ENCODE measurements around the gene SLC9A8.

SLC9A8 gene

DNA sequence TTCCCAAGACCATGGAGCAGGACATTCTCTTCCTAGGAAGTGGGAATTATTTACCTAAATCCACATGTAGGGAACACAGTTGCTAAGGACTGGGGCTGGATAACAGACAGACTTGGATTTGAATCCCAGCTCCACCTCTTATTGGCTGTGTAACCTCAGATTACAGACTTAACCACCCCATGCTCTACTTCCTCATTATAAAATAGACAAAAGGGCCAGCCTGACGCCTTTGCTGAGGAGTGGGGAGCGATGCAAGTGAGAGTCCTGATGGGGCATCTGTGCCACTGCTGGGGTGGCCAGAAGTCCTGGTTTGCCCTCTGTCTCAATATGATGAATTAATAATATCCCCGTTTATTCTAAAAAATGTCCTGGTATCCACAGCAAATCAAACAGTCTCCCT is 55.9 kb downstream of the SLC9A8 start:
- Histone ChIP-seq H3K27ac (ENCODE audit: low read length) (no peak overlapping the region), H4K20me1 (ENCODE audit: insufficient read depth, low read length) (no peaks in the 10 kb centered on the region), H3K4me3 (ENCODE audit: low read length) (no peak overlapping the region), H3K4me1 (ENCODE audit: low read length) (no peaks in the 10 kb centered on the region), H3K4me2 (ENCODE audit: low read depth, low read length) (no peak overlapping the region), H2AFZ (ENCODE audit: low read length) (no peak overlapping the region), H3K9me3 (replicated peaks; ENCODE audit: insufficient read depth, low read length) (no peaks in the 10 kb centered on the region), H3K9ac (ENCODE audit: low read length) (no peak overlapping the region), H3K27me3 (replicated peaks; ENCODE audit: insufficient read depth, low read length) (no peaks in the 10 kb centered on the region), H3K36me3 (replicated peaks; ENCODE audit: insufficient read depth, low read length) (no peaks in the 10 kb centered on the region), H3K9me2 (replicated peaks; ENCODE audit: insufficient read depth, low read length) (no peaks in the 10 kb centered on the region), H3F3A (ENCODE audit: insufficient read depth, low read length) (no peaks in the 10 kb centered on the region), H3K79me2 (ENCODE audit: low read length) (no peaks in the 10 kb centered on the region)
- TF ChIP-seq EZH2phosphoT487 (IDR thresholded peaks at IDR 0.05; ENCODE audit: low read length): no peak
- TF ChIP-seq, protein P1, sequence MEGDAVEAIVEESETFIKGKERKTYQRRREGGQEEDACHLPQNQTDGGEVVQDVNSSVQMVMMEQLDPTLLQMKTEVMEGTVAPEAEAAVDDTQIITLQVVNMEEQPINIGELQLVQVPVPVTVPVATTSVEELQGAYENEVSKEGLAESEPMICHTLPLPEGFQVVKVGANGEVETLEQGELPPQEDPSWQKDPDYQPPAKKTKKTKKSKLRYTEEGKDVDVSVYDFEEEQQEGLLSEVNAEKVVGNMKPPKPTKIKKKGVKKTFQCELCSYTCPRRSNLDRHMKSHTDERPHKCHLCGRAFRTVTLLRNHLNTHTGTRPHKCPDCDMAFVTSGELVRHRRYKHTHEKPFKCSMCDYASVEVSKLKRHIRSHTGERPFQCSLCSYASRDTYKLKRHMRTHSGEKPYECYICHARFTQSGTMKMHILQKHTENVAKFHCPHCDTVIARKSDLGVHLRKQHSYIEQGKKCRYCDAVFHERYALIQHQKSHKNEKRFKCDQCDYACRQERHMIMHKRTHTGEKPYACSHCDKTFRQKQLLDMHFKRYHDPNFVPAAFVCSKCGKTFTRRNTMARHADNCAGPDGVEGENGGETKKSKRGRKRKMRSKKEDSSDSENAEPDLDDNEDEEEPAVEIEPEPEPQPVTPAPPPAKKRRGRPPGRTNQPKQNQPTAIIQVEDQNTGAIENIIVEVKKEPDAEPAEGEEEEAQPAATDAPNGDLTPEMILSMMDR (IDR thresholded peaks at IDR 0.05; ENCODE audit: low read length): no peak
- TF ChIP-seq EZH2 (optimal IDR thresholded peaks at IDR 0.05; ENCODE audit: low read depth, low read length): no peak
- DNase-seq: no peak

DNA sequence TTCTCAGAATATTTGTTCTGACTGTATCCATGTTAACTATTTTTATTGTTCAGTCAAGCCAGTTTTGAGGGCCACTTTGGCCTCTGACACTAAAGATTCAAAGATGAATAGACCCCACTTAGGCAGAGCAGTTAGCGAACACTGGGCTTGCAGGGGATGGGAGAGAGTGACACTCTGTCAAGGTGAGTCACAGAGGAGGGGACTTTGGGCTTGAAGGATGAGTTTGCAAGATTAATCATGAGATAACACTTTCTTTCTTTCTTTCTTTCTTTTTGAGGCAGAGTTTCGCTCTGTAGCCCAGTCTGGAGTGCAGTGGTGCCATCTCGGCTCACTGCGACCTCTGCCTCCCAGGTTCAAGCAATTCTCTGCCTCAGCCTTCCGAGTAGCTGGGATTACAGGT is 56.3 kb downstream of the SLC9A8 start:
- H3K79me2 ChIP-seq (ENCODE audit: low read length): no peaks in the 10 kb centered on the region
- H2AFZ ChIP-seq (ENCODE audit: low read length): no peak overlapping the region
- no peak overlapping the region for H3K9ac ChIP-seq (ENCODE audit: low read length)
- no peaks in the 10 kb centered on the region for H3K36me3 ChIP-seq (replicated peaks; ENCODE audit: insufficient read depth, low read length)
- DNase-seq: no peak
- TF ChIP-seq EZH2 (optimal IDR thresholded peaks at IDR 0.05; ENCODE audit: low read depth, low read length) (no peak), EZH2phosphoT487 (IDR thresholded peaks at IDR 0.05; ENCODE audit: low read length) (no peak)
- TF ChIP-seq, protein P1 (IDR thresholded peaks at IDR 0.05; ENCODE audit: low read length): no peak
- no peaks in the 10 kb centered on the region for H3K27me3 ChIP-seq (replicated peaks; ENCODE audit: insufficient read depth, low read length)
- no peaks in the 10 kb centered on the region for H3K9me3 ChIP-seq (replicated peaks; ENCODE audit: insufficient read depth, low read length)
- no peaks in the 10 kb centered on the region for H3K4me1 ChIP-seq (ENCODE audit: low read length)
- H3K9me2 ChIP-seq (replicated peaks; ENCODE audit: insufficient read depth, low read length): no peaks in the 10 kb centered on the region
- no peak overlapping the region for H3K4me2 ChIP-seq (ENCODE audit: low read depth, low read length)
- no peaks in the 10 kb centered on the region for H4K20me1 ChIP-seq (ENCODE audit: insufficient read depth, low read length)
- H3K4me3 ChIP-seq (ENCODE audit: low read length): no peak overlapping the region
- no peaks in the 10 kb centered on the region for H3F3A ChIP-seq (ENCODE audit: insufficient read depth, low read length)
- H3K27ac ChIP-seq (ENCODE audit: low read length): no peak overlapping the region

DNA sequence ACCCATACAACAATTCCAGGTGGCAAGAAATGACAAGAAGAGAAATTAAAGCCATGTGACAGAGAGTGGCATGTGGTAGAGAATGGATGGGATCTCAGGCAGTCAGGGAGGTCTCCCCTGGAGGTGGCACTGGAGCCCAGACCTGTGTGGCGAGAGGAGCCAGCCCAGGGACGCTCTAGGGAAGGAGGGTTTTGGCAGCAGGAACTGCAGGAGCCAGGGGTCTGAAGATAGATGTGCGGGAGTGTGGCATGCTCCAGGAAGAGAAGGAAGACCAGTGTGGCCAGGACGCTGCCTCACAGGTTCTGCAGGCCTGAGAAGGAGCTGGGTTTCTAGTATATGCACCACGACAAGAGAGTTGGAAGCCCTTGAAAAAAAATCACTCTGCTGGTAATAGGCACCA is 57.6 kb downstream of the SLC9A8 start:
- Histone ChIP-seq H3K9me2 (replicated peaks; ENCODE audit: insufficient read depth, low read length) (no peaks in the 10 kb centered on the region), H3K79me2 (ENCODE audit: low read length) (no peaks in the 10 kb centered on the region), H3K9ac (ENCODE audit: low read length) (no peak overlapping the region), H4K20me1 (ENCODE audit: insufficient read depth, low read length) (no peaks in the 10 kb centered on the region), H3K4me1 (ENCODE audit: low read length) (no peaks in the 10 kb centered on the region), H3K9me3 (replicated peaks; ENCODE audit: insufficient read depth, low read length) (no peaks in the 10 kb centered on the region), H2AFZ (ENCODE audit: low read length) (no peak overlapping the region), H3F3A (ENCODE audit: insufficient read depth, low read length) (no peaks in the 10 kb centered on the region), H3K4me3 (ENCODE audit: low read length) (no peak overlapping the region), H3K36me3 (replicated peaks; ENCODE audit: insufficient read depth, low read length) (no peaks in the 10 kb centered on the region), H3K27me3 (replicated peaks; ENCODE audit: insufficient read depth, low read length) (no peaks in the 10 kb centered on the region), H3K4me2 (ENCODE audit: low read depth, low read length) (no peak overlapping the region), H3K27ac (ENCODE audit: low read length) (no peak overlapping the region)
- DNase-seq: no peak
- no peak for TF ChIP-seq EZH2phosphoT487 (IDR thresholded peaks at IDR 0.05; ENCODE audit: low read length)
- TF ChIP-seq, protein P1 (IDR thresholded peaks at IDR 0.05; ENCODE audit: low read length): no peak

Measured in MM.1S (cell line).